CD4-positive, alpha-beta T cell (primary cell): ENCODE results near the gene TMC7. TPM values are rescaled to one million over a fixed set of nuclear protein-coding genes. Genes with fewer than 3 reads are reported as not detected.
A peak's percentile ranks its signal among the peaks of the same experiment; 100 is the strongest.

Experiments used
- ATAC-seq: fragments of 200-7000 bp; cut with Tn5 transposase; one replicate; pipeline ENCODE4 v1.10.0; 2022; ENCODE audit warnings: mild to moderate bottlenecking; ENCODE audit not compliant: poor library complexity
- CTCF ChIA-PET: fragments of 350-600 bp; sonication (Branson Sonifier 250); formaldehyde crosslinking; loops from one replicate; lab custom pipeline; 2021; ENCODE audit warnings: antibody characterized with exemption, inconsistent platforms; lab: Charles Lee
- POLR2A ChIA-PET: fragments of 350-600 bp; sonication (Branson Sonifier 250); formaldehyde crosslinking; loops from one replicate; lab custom pipeline; 2021; ENCODE audit warnings: antibody characterized with exemption, inconsistent platforms; lab: Charles Lee
- DNase-seq, 14 experiments: peaks; one replicate each; pipeline ENCODE4 v3.0.0-alpha.2; 2013 to 2020; ENCODE audit warnings: mixed read lengths in 2 of 14
- H3K27ac ChIP-seq, 2 donors: one replicate each; pipeline versions ENCODE4 v1.5.1 to v1.7.0; 2013; ENCODE audit warnings: low read length in 2 of 2, low read depth in 1 of 2, mild to moderate bottlenecking in 1 of 2
- H3K27me3 ChIP-seq, 2 experiments: 1 replicate in 1 of 2; 2 replicates in 1 of 2; pipeline versions ENCODE4 v1.6.1 to v1.7.0; 2013; ENCODE audit warnings: low read length in 2 of 2, control low read depth in 1 of 2, mild to moderate bottlenecking in 1 of 2, moderate library complexity in 1 of 2; ENCODE audit not compliant: insufficient read depth in 2 of 2, control insufficient read depth in 1 of 2
- H3K36me3 ChIP-seq: one replicate; pipeline ENCODE4 v1.6.1; 2013; ENCODE audit warnings: low read length, control low read depth; ENCODE audit not compliant: insufficient read depth
- H3K4me1 ChIP-seq: one replicate; pipeline ENCODE4 v1.6.1; 2013; ENCODE audit warnings: low read length, control low read depth; ENCODE audit not compliant: insufficient read depth
- H3K4me3 ChIP-seq: one replicate; pipeline ENCODE4 v1.5.1; 2013; ENCODE audit warnings: mild to moderate bottlenecking, low read length, moderate library complexity
- H3K9me3 ChIP-seq, 2 experiments: 1 replicate in 1 of 2; 2 replicates in 1 of 2; pipeline versions ENCODE4 v1.6.1 to v1.7.0; 2013; ENCODE audit warnings: low read length in 2 of 2, mild to moderate bottlenecking in 2 of 2, control low read depth in 1 of 2, moderate library complexity in 1 of 2; ENCODE audit not compliant: control insufficient read depth in 1 of 2, insufficient read depth in 1 of 2
- H3K27ac Mint-ChIP-seq: one replicate; pipeline ENCODE4 v1.8.0; 2020; ENCODE audit warnings: mixed read lengths
- H3K27me3 Mint-ChIP-seq: one replicate; pipeline ENCODE4 v1.8.0; 2021; ENCODE audit warnings: mixed read lengths
- H3K36me3 Mint-ChIP-seq: one replicate; pipeline ENCODE4 v1.8.0; 2021; ENCODE audit warnings: low read depth, mixed read lengths
- H3K4me1 Mint-ChIP-seq: one replicate; pipeline ENCODE4 v1.8.0; 2021; ENCODE audit warnings: low read depth, mixed read lengths
- H3K4me3 Mint-ChIP-seq: one replicate; pipeline ENCODE4 v1.8.0; 2020; ENCODE audit warnings: mild to moderate bottlenecking, mixed read lengths
- H3K9me3 Mint-ChIP-seq: one replicate; pipeline ENCODE4 v1.8.0; 2020; ENCODE audit warnings: mixed read lengths
- intact Hi-C, 2 experiments: fragments of 100-400 bp; cut with DNase I in 1 of 2; cut with micrococcal nuclease in 1 of 2; formaldehyde crosslinking; loops; one replicate each; pipeline versions ENCODE4 v1.15.1 to v1.9.0; 2023 to 2025; cut with DNase I, micrococcal nuclease
- total RNA-seq, 174 experiments: library from RNA in 2 of 174; stranded (reverse) in 2 of 174; gene quantifications; one replicate each; pipeline ENCODE4 v1.2.3 and lab custom pipeline; 2021 to 2026
- TF ChIP-seq, protein P1 (sequence below): fragments of 200-600 bp; IDR thresholded peaks from one replicate; pipeline ENCODE4 v1.8.0; 2022; ENCODE audit warnings: antibody characterized with exemption, mild to moderate bottlenecking

The TMC7 gene
- total RNA-seq, 2 experiments from 2014 or later = not detected

DNA sequence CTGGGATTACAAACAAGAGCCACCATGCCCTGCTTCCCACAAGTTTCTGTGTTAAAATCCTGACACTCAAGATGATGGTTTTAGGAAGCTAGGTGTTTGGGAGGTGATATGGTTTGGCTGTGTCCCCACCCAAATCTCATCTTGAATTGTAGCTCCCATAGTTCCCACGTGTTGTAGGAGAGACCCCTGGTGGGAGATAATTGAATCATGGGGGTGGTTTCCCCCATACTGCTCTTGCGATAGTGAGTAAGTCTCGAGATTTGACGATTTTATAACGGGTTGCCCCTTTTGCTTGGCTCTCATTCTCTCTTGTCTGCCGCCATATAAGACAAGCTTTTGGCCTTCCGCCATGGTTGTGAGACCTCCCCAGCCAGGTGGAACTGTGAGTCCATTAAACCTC lies 40.3 kb upstream of the TMC7 start:
- no peaks in the 10 kb centered on the region for H3K36me3 Mint-ChIP-seq
- TF ChIP-seq, protein P1, sequence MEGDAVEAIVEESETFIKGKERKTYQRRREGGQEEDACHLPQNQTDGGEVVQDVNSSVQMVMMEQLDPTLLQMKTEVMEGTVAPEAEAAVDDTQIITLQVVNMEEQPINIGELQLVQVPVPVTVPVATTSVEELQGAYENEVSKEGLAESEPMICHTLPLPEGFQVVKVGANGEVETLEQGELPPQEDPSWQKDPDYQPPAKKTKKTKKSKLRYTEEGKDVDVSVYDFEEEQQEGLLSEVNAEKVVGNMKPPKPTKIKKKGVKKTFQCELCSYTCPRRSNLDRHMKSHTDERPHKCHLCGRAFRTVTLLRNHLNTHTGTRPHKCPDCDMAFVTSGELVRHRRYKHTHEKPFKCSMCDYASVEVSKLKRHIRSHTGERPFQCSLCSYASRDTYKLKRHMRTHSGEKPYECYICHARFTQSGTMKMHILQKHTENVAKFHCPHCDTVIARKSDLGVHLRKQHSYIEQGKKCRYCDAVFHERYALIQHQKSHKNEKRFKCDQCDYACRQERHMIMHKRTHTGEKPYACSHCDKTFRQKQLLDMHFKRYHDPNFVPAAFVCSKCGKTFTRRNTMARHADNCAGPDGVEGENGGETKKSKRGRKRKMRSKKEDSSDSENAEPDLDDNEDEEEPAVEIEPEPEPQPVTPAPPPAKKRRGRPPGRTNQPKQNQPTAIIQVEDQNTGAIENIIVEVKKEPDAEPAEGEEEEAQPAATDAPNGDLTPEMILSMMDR = no peak
- H3K27me3 ChIP-seq = no peaks in the 10 kb centered on the region
- peaks cover 5% of the 10 kb centered on the region for H3K4me1 Mint-ChIP-seq
- ATAC-seq (no peak), DNase-seq (no peak)
- H3K27me3 Mint-ChIP-seq = no peaks in the 10 kb centered on the region
- no peak overlapping the region for H3K27ac Mint-ChIP-seq
- no peaks in the 10 kb centered on the region for H3K9me3 ChIP-seq
- ChIA-PET CTCF (no interaction called here), POLR2A (interaction anchor here (0.8 kb wide), 1 partner anchor 18 kb away, joined by 4 read pairs; the partner anchor contains the start of gene SMG1)
- H3K27ac ChIP-seq = no peak overlapping the region
- no peaks in the 10 kb centered on the region for H3K36me3 ChIP-seq
- H3K9me3 Mint-ChIP-seq = no peaks in the 10 kb centered on the region
- H3K4me3 ChIP-seq = no peak overlapping the region
- intact Hi-C loops = loop anchor here in 1 of 2 experiments (10.0 kb wide), 1 partner anchor 49 kb away; no protein-coding TSS in a partner anchor
- peaks cover 13% of the 10 kb centered on the region for H3K4me1 ChIP-seq
- no peak overlapping the region for H3K4me3 Mint-ChIP-seq

DNA sequence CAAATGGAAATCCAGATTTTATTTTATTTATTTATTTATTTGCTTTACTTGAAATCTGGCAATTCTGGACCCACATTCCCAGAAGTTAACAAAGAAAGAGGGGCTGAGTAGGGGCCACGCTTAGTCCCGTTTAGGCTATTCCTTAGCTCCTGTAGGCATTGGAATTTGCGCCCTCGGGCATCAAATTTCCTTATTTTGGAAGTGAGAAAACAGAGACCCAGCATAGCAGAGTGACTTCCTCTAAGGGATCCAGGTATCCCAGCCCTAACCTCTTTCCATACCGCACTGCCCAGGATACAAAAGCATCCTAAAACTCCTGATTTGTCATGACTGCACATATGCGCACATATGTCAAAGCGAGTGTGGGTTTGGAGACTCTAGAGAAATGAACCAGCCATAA lies 38.5 kb upstream of the TMC7 start:
- ATAC-seq = no peak

DNA sequence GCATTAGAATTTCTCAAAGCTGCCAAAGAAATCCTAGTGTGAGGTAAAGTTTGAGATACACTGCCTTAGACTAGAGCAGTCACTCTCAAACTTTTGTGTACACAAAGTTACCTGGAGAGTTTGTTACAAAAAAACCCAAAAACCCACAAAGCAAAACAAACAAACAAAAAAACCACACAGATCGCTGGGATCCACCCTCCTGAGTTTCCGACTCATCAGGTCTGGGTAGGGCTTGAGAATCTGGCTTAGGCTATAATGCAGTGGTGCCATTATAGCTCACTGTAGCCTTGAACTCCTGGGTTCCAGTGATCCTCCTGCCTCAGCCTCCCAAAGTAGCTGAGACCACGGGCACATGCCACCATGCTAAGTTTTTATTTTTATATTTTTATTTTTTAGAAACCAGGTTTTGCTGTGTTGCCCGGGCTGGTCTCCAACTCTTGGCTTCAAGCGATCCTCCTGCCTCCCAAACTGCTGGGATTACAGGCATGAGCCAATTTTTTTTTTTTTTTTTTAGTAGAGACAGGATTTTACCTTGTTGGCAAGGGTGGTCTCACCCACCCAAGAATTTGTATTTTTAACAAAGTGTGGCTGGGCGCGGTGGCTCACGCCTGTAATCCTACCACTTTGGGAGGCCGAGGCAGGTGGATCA lies 35.2 kb upstream of the TMC7 start:
- Histone ChIP-seq H3K27ac (no peak overlapping the region), H3K9me3 (no peaks in the 10 kb centered on the region), H3K4me3 (no peak overlapping the region), H3K4me1 (peaks cover 19% of the 10 kb centered on the region), H3K27me3 (no peaks in the 10 kb centered on the region), H3K36me3 (no peaks in the 10 kb centered on the region)
- DNase-seq (no peak), ATAC-seq (no peak)
- no peak overlapping the region for H3K4me3 Mint-ChIP-seq
- H3K27ac Mint-ChIP-seq = no peak overlapping the region
- CTCF ChIA-PET = no interaction called here
- H3K9me3 Mint-ChIP-seq = no peaks in the 10 kb centered on the region
- H3K27me3 Mint-ChIP-seq = no peaks in the 10 kb centered on the region
- H3K4me1 Mint-ChIP-seq = peaks cover 11% of the 10 kb centered on the region
- intact Hi-C loops = loop anchor here in 1 of 2 experiments (2.0 to 10.0 kb wide), 2 partner anchors 30 to 54 kb away; no protein-coding TSS in a partner anchor
- TF ChIP-seq, protein P1 = no peak
- POLR2A ChIA-PET = no interaction called here
- H3K36me3 Mint-ChIP-seq = no peaks in the 10 kb centered on the region

More for the DNA sequence above, 38.5 kb upstream of the TMC7 start:
- Mint-ChIP-seq H3K4me1 (peaks cover 5% of the 10 kb centered on the region), H3K27me3 (no peaks in the 10 kb centered on the region), H3K36me3 (no peaks in the 10 kb centered on the region), H3K4me3 (peak overlapping the region; percentile 34), H3K9me3 (no peaks in the 10 kb centered on the region), H3K27ac (no peak overlapping the region)
- H3K4me3 ChIP-seq = no peak overlapping the region
- no peak overlapping the region for H3K27ac ChIP-seq
- DNase-seq = no peak
- H3K27me3 ChIP-seq = no peaks in the 10 kb centered on the region
- ChIA-PET POLR2A (no interaction called here), CTCF (interaction anchor here (1.0 kb wide), 1 partner anchor 47 kb away, joined by 3 read pairs; no protein-coding TSS in a partner anchor)
- H3K9me3 ChIP-seq = no peaks in the 10 kb centered on the region
- TF ChIP-seq, protein P1 = no peak
- H3K36me3 ChIP-seq = no peaks in the 10 kb centered on the region
- intact Hi-C loops = loop anchor here in 1 of 2 experiments (10.0 kb wide), 1 partner anchor 50 kb away; no protein-coding TSS in a partner anchor
- H3K4me1 ChIP-seq = peaks cover 13% of the 10 kb centered on the region
